ENCODE data around the gene ADGRA1. TPM values are rescaled to one million over a fixed set of nuclear protein-coding genes. Genes with fewer than 3 reads are reported as not detected.

Gene ADGRA1
- total and polyA plus RNA-seq, 2 experiments from 2014 or later, result 0.23 to 0.52 TPM

DNA sequence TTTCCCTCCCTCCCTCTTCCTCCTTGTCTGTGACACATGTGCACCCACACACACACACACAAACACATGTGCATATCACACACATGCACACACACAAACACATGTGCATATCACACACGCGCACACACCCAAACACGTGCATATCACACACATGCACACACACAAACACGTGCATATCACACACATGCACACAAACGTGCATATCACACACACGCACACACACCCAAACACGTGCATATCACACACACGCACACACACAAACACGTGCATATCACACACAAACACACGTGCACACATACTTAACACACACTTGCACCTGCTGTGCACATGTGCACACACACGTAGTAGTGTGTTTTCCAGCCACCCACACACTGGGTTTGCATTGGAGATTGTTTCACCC lies 42.9 kb downstream of the ADGRA1 start:
- Histone ChIP-seq H3F3A (replicated peaks; ENCODE audit: low read depth) (no peaks in the 10 kb centered on the region), H3K27ac (ENCODE audit: low read depth) (no peak overlapping the region), H3K4me3 (no peak overlapping the region), H4K20me1 (replicated peaks; ENCODE audit: insufficient read depth) (no peaks in the 10 kb centered on the region), H3K9me2 (ENCODE audit: insufficient read depth) (no peaks in the 10 kb centered on the region), H3K36me3 (ENCODE audit: insufficient read depth) (no peaks in the 10 kb centered on the region), H2AFZ (no peak overlapping the region), H3K27me3 (ENCODE audit: insufficient read depth) (no peaks in the 10 kb centered on the region), H3K79me2 (replicated peaks; ENCODE audit: insufficient read depth) (no peaks in the 10 kb centered on the region), H3K4me2 (no peak overlapping the region), H3K4me1 (ENCODE audit: insufficient read depth) (no peaks in the 10 kb centered on the region)
- H3K4me3 Mint-ChIP-seq, result no peak overlapping the region
- TF ChIP-seq ZNF331 (CRISPR knock-in tag; IDR thresholded peaks at IDR 0.05; ENCODE audit: low read depth) (no peak), ETS1 (IDR thresholded peaks at IDR 0.05) (no peak), NANOG (IDR thresholded peaks at IDR 0.05; ENCODE audit: borderline replicate concordance) (no peak), STAT1 (IDR thresholded peaks at IDR 0.05; ENCODE audit: unreplicated experiment) (no peak), REST (IDR thresholded peaks at IDR 0.05; ENCODE audit: unreplicated experiment) (no peak), CREB1 (CRISPR knock-in tag; IDR thresholded peaks at IDR 0.05; ENCODE audit: low read depth) (no peak), ZNF114 (CRISPR knock-in tag; IDR thresholded peaks at IDR 0.05) (no peak), CTCF (conservative IDR thresholded peaks at IDR 0.05; ENCODE audit: low read depth in 2 of 2) (no peak), JUNB (IDR thresholded peaks at IDR 0.05; ENCODE audit: unreplicated experiment) (no peak), EZH2 (IDR thresholded peaks at IDR 0.05; ENCODE audit: low read depth, unreplicated experiment) (no peak), ZNF462 (CRISPR knock-in tag; IDR thresholded peaks at IDR 0.05) (no peak), EZH2phosphoT487 (IDR thresholded peaks at IDR 0.05; ENCODE audit: unreplicated experiment) (no peak), POLR2AphosphoS5 (IDR thresholded peaks at IDR 0.05; ENCODE audit: low read depth) (no peak)
- no peaks in the 10 kb centered on the region for H3K4me1 Mint-ChIP-seq
- no peak overlapping the region for H3K27ac Mint-ChIP-seq
- no peaks in the 10 kb centered on the region; the same call in 1 of the 3 replicates for H3K9me3 Mint-ChIP-seq
- no peak for ATAC-seq
- H3K36me3 Mint-ChIP-seq (ENCODE audit: low read depth), result no peaks in the 10 kb centered on the region
- DNase-seq (ENCODE audit: low spot score), result no peak
- peaks cover 13% of the 10 kb centered on the region for H3K27me3 Mint-ChIP-seq (ENCODE audit: insufficient read depth, low read depth, poor library complexity)
